T-helper 2 cell treated with Interferon-gamma antibody and Interleukin-4, amounts not matched to agents 100 ng/mL and 5 ng/mL, for 36 hours (primary cell): ENCODE data around the gene PANK2. TPM values are rescaled to one million over a fixed set of nuclear protein-coding genes. Genes with fewer than 3 reads are reported as not detected.
"Not testable (repeated sequence)": the region's sequence is repeated elsewhere in the genome, so short reads cannot be mapped to it uniquely, and the experiment has no call there.

Source experiments
- intact Hi-C: fragments of 100-400 bp; cut with micrococcal nuclease; formaldehyde crosslinking; loops from one replicate; pipeline ENCODE4 v1.15.1; 2023
- total RNA-seq: library from RNA; stranded (reverse); gene quantifications from 2 replicates; pipeline ENCODE4 v1.2.3, GENCODE V29; 2022

Gene PANK2
- total RNA-seq, 1 donor from 2014 or later: 58.5 TPM

GRCh38 chr20:3972631-3973030 is 83.4 kb downstream of the PANK2 start:
- intact Hi-C loops: not testable (repeated sequence)

- intact Hi-C loops: no loop called here
Observed at GRCh38 chr20:3973705-3974104, 84.5 kb downstream of the PANK2 start.

- intact Hi-C loops: no loop called here
Observed at GRCh38 chr20:3976511-3976910, 87.3 kb downstream of the PANK2 start.

Other genes with a start within 250 kb of the PANK2 start
- gene GFRA4, start 226.0 kb upstream of the PANK2 start, total RNA-seq: not detected in 2 replicates
- gene ADAM33, start 207.4 kb upstream of the PANK2 start, total RNA-seq: not detected in 2 replicates
- gene SIGLEC1, start 176.8 kb upstream of the PANK2 start, total RNA-seq: not detected in 2 replicates
- gene HSPA12B, start 156.7 kb upstream of the PANK2 start, total RNA-seq: not detected in 2 replicates
- gene ADISSP, start 121.6 kb upstream of the PANK2 start, total RNA-seq: 35.7 and 37.3 TPM in 2 replicates
- 0.32 TPM in 2 replicates for gene SPEF1, start 107.9 kb upstream of the PANK2 start, total RNA-seq
- gene CENPB, start 102.6 kb upstream of the PANK2 start, total RNA-seq: 85.2 and 85.5 TPM in 2 replicates
- 400 and 404 TPM in 2 replicates for gene CDC25B, start 93.1 kb upstream of the PANK2 start, total RNA-seq
- 15.7 and 18.5 TPM in 2 replicates for gene AP5S1, start 68.8 kb upstream of the PANK2 start, total RNA-seq
- 40.1 and 40.5 TPM in 2 replicates for gene MAVS, start 42.6 kb upstream of the PANK2 start, total RNA-seq
- 17.8 and 18.3 TPM in 2 replicates for gene RNF24, start 126.2 kb downstream of the PANK2 start, total RNA-seq